Measurements from ENCODE around the gene AXIN1.

The AXIN1 gene

GRCh38 chr16:352547-353403 is at the start of gene AXIN1:
AXIN1 (minus strand) TSS chr16:352723; CDS start chr16:347025, 5,698 bp downstream.
- Histone ChIP-seq H3K27me3 (ENCODE audit: control insufficient read depth, insufficient read depth, low read length) (no peaks in the 10 kb centered on the region), H3K9me3 (ENCODE audit: control insufficient read depth, insufficient read depth, low read length) (no peaks in the 10 kb centered on the region), H3K27ac (ENCODE audit: low read depth, low read length) (no peak within 1 kb of the TSS), H3K4me1 (ENCODE audit: control insufficient read depth, insufficient read depth, low read length) (no peaks in the 10 kb centered on the region), H3K36me3 (ENCODE audit: control insufficient read depth, insufficient read depth, low read length) (peaks cover 12% of the 10 kb centered on the region), H3K4me3 (ENCODE audit: low read depth, low read length) (peak within 1 kb of the TSS; percentile 68), H3K9ac (ENCODE audit: low read depth, low read length) (peak within 1 kb of the TSS; percentile 77)

DNA sequence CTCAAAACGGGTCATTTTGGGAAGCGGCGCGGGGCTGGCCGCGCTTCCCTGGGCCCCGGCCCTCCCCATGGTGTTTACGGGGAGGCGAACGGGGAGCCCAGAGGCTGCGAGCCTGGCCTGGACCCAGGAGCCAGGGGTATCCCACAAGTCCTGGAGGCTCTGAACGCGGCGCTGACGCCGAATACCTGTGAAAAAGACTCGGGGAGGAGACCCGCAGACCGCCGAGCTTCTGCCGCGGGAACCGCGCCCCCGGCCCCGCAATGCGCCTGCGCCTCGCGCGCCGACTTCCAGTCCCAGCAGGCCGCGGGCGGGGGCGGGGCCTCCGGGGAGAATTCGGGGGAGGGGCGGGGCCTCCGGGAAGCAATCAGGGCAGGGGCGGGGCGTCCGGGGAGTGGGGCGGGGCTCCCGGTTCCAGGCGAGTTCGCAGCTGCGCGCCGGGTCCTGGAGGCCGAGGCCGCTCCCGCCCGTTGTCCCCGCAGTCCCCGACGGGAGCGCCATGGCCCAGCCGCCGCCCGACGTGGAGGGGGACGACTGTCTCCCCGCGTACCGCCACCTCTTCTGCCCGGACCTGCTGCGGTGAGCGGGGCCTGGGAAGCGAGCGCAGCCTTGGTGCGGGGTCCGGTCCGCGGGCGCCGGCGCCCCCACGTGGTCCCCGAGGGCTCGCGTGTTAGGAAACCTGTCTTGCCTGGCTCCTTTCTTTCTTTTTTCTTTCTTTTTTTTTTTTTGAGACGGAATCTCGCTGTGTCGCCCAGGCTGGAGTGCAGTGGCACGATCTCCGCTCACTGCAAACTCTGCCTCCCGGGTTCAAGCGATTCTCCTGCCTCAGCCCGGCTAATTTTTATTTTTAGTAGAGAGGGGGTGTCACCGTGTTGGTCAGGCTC is 49.2 kb upstream of the AXIN1 start, which contains the start of gene DECR2:
TSS of gene DECR2 (plus strand) at position 418 of the 881 bp plus-strand sequence. CDS start at position 497, 79 bp downstream.
- Histone ChIP-seq H3K4me3 (ENCODE audit: low read depth, low read length) (peak within 1 kb of the TSS; percentile 84), H3K27ac (ENCODE audit: low read depth, low read length) (peak within 1 kb of the TSS; percentile 95)

DNA sequence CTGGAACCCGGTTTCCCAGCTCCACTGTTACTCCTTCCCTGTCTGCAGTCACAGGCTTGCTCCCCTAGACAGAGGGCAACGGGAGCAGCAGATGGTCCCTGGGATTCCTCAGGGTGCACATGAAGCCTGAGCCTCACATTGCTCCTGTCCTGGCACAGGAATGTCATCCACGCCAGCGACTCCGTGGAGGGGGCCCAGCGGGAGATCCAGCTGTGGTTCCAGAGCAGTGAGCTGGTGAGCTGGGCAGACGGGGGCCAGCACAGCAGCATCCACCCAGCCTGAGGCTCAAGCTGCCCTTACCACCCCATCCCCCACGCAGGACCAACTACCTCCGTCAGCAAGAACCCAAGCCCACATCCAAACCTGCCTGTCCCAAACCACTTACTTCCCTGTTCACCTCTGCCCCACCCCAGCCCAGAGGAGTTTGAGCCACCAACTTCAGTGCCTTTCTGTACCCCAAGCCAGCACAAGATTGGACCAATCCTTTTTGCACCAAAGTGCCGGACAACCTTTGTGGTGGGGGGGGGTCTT is 47.6 kb upstream of the AXIN1 start:
- H3K27ac ChIP-seq (ENCODE audit: low read depth, low read length): no peak overlapping the region
- H3K9ac ChIP-seq (ENCODE audit: low read depth, low read length): no peak overlapping the region
- H3K4me3 ChIP-seq (ENCODE audit: low read depth, low read length): no peak overlapping the region
- no peaks in the 10 kb centered on the region for H3K9me3 ChIP-seq (ENCODE audit: control insufficient read depth, insufficient read depth, low read length)
- no peaks in the 10 kb centered on the region for H3K27me3 ChIP-seq (ENCODE audit: control insufficient read depth, insufficient read depth, low read length)
- H3K4me1 ChIP-seq (ENCODE audit: control insufficient read depth, insufficient read depth, low read length): peaks cover 9% of the 10 kb centered on the region; the same call in 1 of the 2 replicates
- peaks cover 24% of the 10 kb centered on the region for H3K36me3 ChIP-seq (ENCODE audit: control insufficient read depth, insufficient read depth, low read length)

More for the DNA sequence above, 49.2 kb upstream of the AXIN1 start, which contains the start of gene DECR2:
- H3K9me3 ChIP-seq (ENCODE audit: control insufficient read depth, insufficient read depth, low read length): no peaks in the 10 kb centered on the region
- peaks cover 24% of the 10 kb centered on the region for H3K36me3 ChIP-seq (ENCODE audit: control insufficient read depth, insufficient read depth, low read length)
- H3K4me1 ChIP-seq (ENCODE audit: control insufficient read depth, insufficient read depth, low read length): peaks cover 5% of the 10 kb centered on the region; the same call in 1 of the 2 replicates
- peak within 1 kb of the TSS; percentile 81 for H3K9ac ChIP-seq (ENCODE audit: low read depth, low read length)
- H3K27me3 ChIP-seq (ENCODE audit: control insufficient read depth, insufficient read depth, low read length): no peaks in the 10 kb centered on the region

DNA sequence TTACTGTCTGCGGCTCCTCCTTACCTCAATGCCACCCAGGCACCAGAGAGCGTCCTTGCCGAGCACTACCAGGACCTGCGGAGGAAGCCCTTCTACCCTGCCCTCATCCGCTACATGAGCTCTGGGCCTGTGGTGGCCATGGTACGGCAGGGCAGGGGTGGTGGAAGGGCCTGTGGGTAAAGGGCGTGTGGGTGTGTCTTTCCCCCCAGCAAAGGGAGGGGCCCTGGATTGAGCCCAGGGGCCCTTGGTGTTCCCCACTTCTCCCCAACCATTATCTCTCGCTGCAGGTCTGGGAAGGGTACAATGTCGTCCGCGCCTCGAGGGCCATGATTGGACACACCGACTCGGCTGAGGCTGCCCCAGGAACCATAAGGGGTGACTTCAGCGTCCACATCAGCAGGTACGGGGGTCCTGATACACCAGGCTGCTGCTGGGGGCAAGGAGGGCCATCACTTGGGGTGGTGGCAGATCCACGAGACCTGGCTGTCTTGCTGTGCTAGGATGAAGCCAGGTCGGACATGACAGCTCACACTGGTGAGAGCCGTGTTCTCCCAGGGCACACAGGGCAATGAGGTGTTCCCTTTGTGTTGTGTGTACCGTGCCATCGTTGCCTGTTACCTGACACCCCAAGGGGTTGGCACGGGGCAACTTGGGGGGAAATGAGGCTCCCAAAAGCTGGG is 47.0 kb upstream of the AXIN1 start:
- no peak overlapping the region for H3K4me3 ChIP-seq (ENCODE audit: low read depth, low read length)
- H3K9me3 ChIP-seq (ENCODE audit: control insufficient read depth, insufficient read depth, low read length): no peaks in the 10 kb centered on the region
- H3K27ac ChIP-seq (ENCODE audit: low read depth, low read length): no peak overlapping the region
- no peak overlapping the region for H3K9ac ChIP-seq (ENCODE audit: low read depth, low read length)
- H3K36me3 ChIP-seq (ENCODE audit: control insufficient read depth, insufficient read depth, low read length): peaks cover 24% of the 10 kb centered on the region
- H3K4me1 ChIP-seq (ENCODE audit: control insufficient read depth, insufficient read depth, low read length): peaks cover 9% of the 10 kb centered on the region; the same call in 1 of the 2 replicates
- no peaks in the 10 kb centered on the region for H3K27me3 ChIP-seq (ENCODE audit: control insufficient read depth, insufficient read depth, low read length)

GRCh38 chr16:398561-399339 is 46.2 kb upstream of the AXIN1 start:
- H3K4me1 ChIP-seq (ENCODE audit: control insufficient read depth, insufficient read depth, low read length): peaks cover 9% of the 10 kb centered on the region; the same call in 1 of the 2 replicates
- no peak overlapping the region for H3K9ac ChIP-seq (ENCODE audit: low read depth, low read length)
- peaks cover 24% of the 10 kb centered on the region for H3K36me3 ChIP-seq (ENCODE audit: control insufficient read depth, insufficient read depth, low read length)
- H3K4me3 ChIP-seq (ENCODE audit: low read depth, low read length): no peak overlapping the region
- H3K9me3 ChIP-seq (ENCODE audit: control insufficient read depth, insufficient read depth, low read length): no peaks in the 10 kb centered on the region
- H3K27ac ChIP-seq (ENCODE audit: low read depth, low read length): no peak overlapping the region
- no peaks in the 10 kb centered on the region for H3K27me3 ChIP-seq (ENCODE audit: control insufficient read depth, insufficient read depth, low read length)

DNA sequence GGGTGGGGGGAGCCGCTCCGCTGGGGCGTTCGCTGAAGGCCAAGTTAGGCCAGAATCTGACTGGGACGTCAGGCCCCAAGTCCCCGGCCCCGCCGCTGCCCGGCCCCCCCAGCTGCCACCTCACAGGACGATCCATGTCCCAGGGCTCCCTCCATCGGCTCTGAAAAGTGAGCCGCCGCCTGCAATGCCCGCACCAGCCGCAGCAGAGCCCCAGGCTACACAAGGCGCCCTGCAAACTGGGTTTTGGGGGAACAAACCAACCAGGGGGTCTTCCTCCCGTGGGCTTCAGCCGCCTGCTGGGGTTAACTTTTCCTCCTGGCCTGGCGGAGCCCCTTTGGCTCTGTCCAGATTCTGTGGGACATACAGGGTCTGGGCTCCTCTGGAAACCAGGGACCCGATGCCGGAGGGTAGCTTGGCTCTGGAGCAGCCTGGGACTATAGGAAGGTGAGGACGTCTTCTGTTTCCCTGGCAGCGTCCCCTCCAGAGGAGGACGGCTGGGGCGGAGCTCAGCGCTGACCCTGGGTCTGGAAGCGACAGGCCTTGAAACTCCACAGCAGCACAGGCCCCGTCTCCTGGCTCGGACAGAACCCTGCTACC is 45.3 kb upstream of the AXIN1 start:
- Histone ChIP-seq H3K4me3 (ENCODE audit: low read depth, low read length) (peak overlapping the region; percentile 16; the same call in 1 of the 2 replicates), H3K9me3 (ENCODE audit: control insufficient read depth, insufficient read depth, low read length) (no peaks in the 10 kb centered on the region), H3K27me3 (ENCODE audit: control insufficient read depth, insufficient read depth, low read length) (no peaks in the 10 kb centered on the region), H3K27ac (ENCODE audit: low read depth, low read length) (peak overlapping the region; percentile 83), H3K4me1 (ENCODE audit: control insufficient read depth, insufficient read depth, low read length) (peaks cover 9% of the 10 kb centered on the region; the same call in 1 of the 2 replicates), H3K9ac (ENCODE audit: low read depth, low read length) (no peak overlapping the region), H3K36me3 (ENCODE audit: control insufficient read depth, insufficient read depth, low read length) (peaks cover 24% of the 10 kb centered on the region)

- no peaks in the 10 kb centered on the region for H3K27me3 ChIP-seq (ENCODE audit: control insufficient read depth, insufficient read depth, low read length)
Observed at GRCh38 chr16:397135-397661, 44.7 kb upstream of the AXIN1 start, which contains the start of gene NME4. NME4 (plus strand) TSS chr16:397199; CDS start chr16:397223, 24 bp downstream.

DNA sequence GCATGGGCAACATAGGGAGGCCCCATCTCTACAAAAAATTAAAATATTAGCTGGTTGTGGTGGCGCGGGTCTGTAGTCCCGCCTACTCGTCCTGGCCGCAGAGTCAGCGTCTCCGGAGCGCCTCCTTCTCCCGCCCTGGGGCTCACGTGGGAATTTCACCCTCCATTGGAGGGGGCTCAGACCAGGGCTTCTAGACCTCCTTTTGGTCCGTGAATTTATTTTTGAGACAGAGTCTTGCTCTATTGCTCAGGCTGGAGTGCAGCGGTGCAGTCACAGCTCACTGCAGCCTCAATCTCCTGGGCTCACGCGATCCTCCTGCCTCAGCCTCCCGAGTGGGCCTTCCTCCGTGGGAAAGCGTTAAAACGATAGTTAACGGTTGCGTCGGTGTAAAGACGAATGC is 44.1 kb upstream of the AXIN1 start:
- Histone ChIP-seq H3K9ac (ENCODE audit: low read depth, low read length) (peak overlapping the region; percentile 43), H3K27ac (ENCODE audit: low read depth, low read length) (peak overlapping the region; percentile 84), H3K27me3 (ENCODE audit: control insufficient read depth, insufficient read depth, low read length) (no peaks in the 10 kb centered on the region), H3K9me3 (ENCODE audit: control insufficient read depth, insufficient read depth, low read length) (no peaks in the 10 kb centered on the region), H3K4me3 (ENCODE audit: low read depth, low read length) (peak overlapping the region; percentile 55), H3K36me3 (ENCODE audit: control insufficient read depth, insufficient read depth, low read length) (peaks cover 24% of the 10 kb centered on the region), H3K4me1 (ENCODE audit: control insufficient read depth, insufficient read depth, low read length) (peaks cover 9% of the 10 kb centered on the region; the same call in 1 of the 2 replicates)

More at GRCh38 chr16:397135-397661, 44.7 kb upstream of the AXIN1 start, which contains the start of gene NME4:
- H3K36me3 ChIP-seq (ENCODE audit: control insufficient read depth, insufficient read depth, low read length): peaks cover 24% of the 10 kb centered on the region
- peak within 1 kb of the TSS; percentile 84 for H3K9ac ChIP-seq (ENCODE audit: low read depth, low read length)
- no peaks in the 10 kb centered on the region for H3K9me3 ChIP-seq (ENCODE audit: control insufficient read depth, insufficient read depth, low read length)
- H3K4me3 ChIP-seq (ENCODE audit: low read depth, low read length): peak within 1 kb of the TSS; percentile 73
- peak within 1 kb of the TSS; percentile 90 for H3K27ac ChIP-seq (ENCODE audit: low read depth, low read length)
- H3K4me1 ChIP-seq (ENCODE audit: control insufficient read depth, insufficient read depth, low read length): peaks cover 9% of the 10 kb centered on the region; the same call in 1 of the 2 replicates

- H3K9me3 ChIP-seq (ENCODE audit: control insufficient read depth, insufficient read depth, low read length): no peaks in the 10 kb centered on the region
- H3K36me3 ChIP-seq (ENCODE audit: control insufficient read depth, insufficient read depth, low read length): peaks cover 24% of the 10 kb centered on the region
- peak overlapping the region; percentile 55 for H3K4me3 ChIP-seq (ENCODE audit: low read depth, low read length)
- no peaks in the 10 kb centered on the region for H3K27me3 ChIP-seq (ENCODE audit: control insufficient read depth, insufficient read depth, low read length)
- H3K9ac ChIP-seq (ENCODE audit: low read depth, low read length): no peak overlapping the region
- peaks cover 9% of the 10 kb centered on the region; the same call in 1 of the 2 replicates for H3K4me1 ChIP-seq (ENCODE audit: control insufficient read depth, insufficient read depth, low read length)
- H3K27ac ChIP-seq (ENCODE audit: low read depth, low read length): peak overlapping the region; percentile 84
Observed at GRCh38 chr16:396199-396598, 43.7 kb upstream of the AXIN1 start.
